ENCODE measurements around the gene SLC35F5.
"Not testable (repeated sequence)": the region's sequence is repeated elsewhere in the genome, so short reads cannot be mapped to it uniquely, and the experiment has no call there.

SLC35F5 gene

GRCh38 chr2:113756355-113757137 is at the start of gene SLC35F5:
TSS of gene SLC35F5 (minus strand) at chr2:113756642. CDS start at chr2:113756409, 233 bp downstream.
- DNase-seq (ENCODE audit: low read depth in 1 of 2, low spot score in 1 of 2), result peak; percentile 89 to 94

GRCh38 chr2:113799375-113799774 is 42.9 kb upstream of the SLC35F5 start:
- no peak for DNase-seq (ENCODE audit: low read depth in 1 of 2, low spot score in 1 of 2)

- no peak for DNase-seq (ENCODE audit: low read depth in 1 of 2, low spot score in 1 of 2)
These were observed 40.8 kb upstream of the SLC35F5 start for GRCh38 chr2:113797237-113797636.

GRCh38 chr2:113796592-113797175 is 40.2 kb upstream of the SLC35F5 start:
- no peak for DNase-seq (ENCODE audit: low read depth in 1 of 2, low spot score in 1 of 2)

- DNase-seq (ENCODE audit: low read depth in 1 of 2, low spot score in 1 of 2), result no peak
These were observed 39.0 kb upstream of the SLC35F5 start for GRCh38 chr2:113795405-113795920.

- no peak for DNase-seq (ENCODE audit: low read depth in 1 of 2, low spot score in 1 of 2)
These were observed 35.5 kb upstream of the SLC35F5 start for GRCh38 chr2:113791697-113792590.

- no peak for DNase-seq (ENCODE audit: low read depth in 1 of 2, low spot score in 1 of 2)
These were observed 28.6 kb upstream of the SLC35F5 start for GRCh38 chr2:113784823-113785744.

- no peak for DNase-seq (ENCODE audit: low read depth in 1 of 2, low spot score in 1 of 2)
These were observed 24.0 kb upstream of the SLC35F5 start for GRCh38 chr2:113780472-113780871.

GRCh38 chr2:113777371-113777770 is 20.9 kb upstream of the SLC35F5 start:
- no peak for DNase-seq (ENCODE audit: low read depth in 1 of 2, low spot score in 1 of 2)

GRCh38 chr2:113776949-113777348 is 20.5 kb upstream of the SLC35F5 start:
- no peak for DNase-seq (ENCODE audit: low read depth in 1 of 2, low spot score in 1 of 2)

- DNase-seq (ENCODE audit: low read depth in 1 of 2, low spot score in 1 of 2), result not testable (repeated sequence)
These were observed 18.2 kb upstream of the SLC35F5 start for GRCh38 chr2:113774616-113775015.

GRCh38 chr2:113770929-113771328 is 14.5 kb upstream of the SLC35F5 start:
- no peak for DNase-seq (ENCODE audit: low read depth in 1 of 2, low spot score in 1 of 2)

- DNase-seq (ENCODE audit: low read depth in 1 of 2, low spot score in 1 of 2), result no peak
These were observed 13.1 kb upstream of the SLC35F5 start for GRCh38 chr2:113769555-113769954.

GRCh38 chr2:113768770-113769169 is 12.3 kb upstream of the SLC35F5 start:
- no peak for DNase-seq (ENCODE audit: low read depth in 1 of 2, low spot score in 1 of 2)

GRCh38 chr2:113767811-113768460 is 11.5 kb upstream of the SLC35F5 start:
- no peak for DNase-seq (ENCODE audit: low read depth in 1 of 2, low spot score in 1 of 2)

- DNase-seq (ENCODE audit: low read depth in 1 of 2, low spot score in 1 of 2), result no peak
These were observed 8.8 kb upstream of the SLC35F5 start for GRCh38 chr2:113765276-113765675.

- DNase-seq (ENCODE audit: low read depth in 1 of 2, low spot score in 1 of 2), result no peak
These were observed 6.1 kb upstream of the SLC35F5 start for GRCh38 chr2:113762377-113763118.

GRCh38 chr2:113760400-113760799 is 4.0 kb upstream of the SLC35F5 start:
- DNase-seq (ENCODE audit: low read depth in 1 of 2, low spot score in 1 of 2), result no peak

GRCh38 chr2:113757138-113757657 is 756 bp upstream of the SLC35F5 start:
- DNase-seq (ENCODE audit: low read depth in 1 of 2, low spot score in 1 of 2), result no peak
